BJ (cell line): Measurements from ENCODE around the gene NAPG. TPM values are rescaled to one million over a fixed set of nuclear protein-coding genes. Genes with fewer than 3 reads are reported as not detected.
A peak's percentile ranks its signal among the peaks of the same experiment; 100 is the strongest.
"Not testable (repeated sequence)": the region's sequence is repeated elsewhere in the genome, so short reads cannot be mapped to it uniquely, and the experiment has no call there.

Source experiments
- CTCF ChIA-PET: fragments of 350-600 bp; formaldehyde crosslinking; extraction: SDS; loops from one replicate; lab custom pipeline; 2021; ENCODE audit warnings: antibody characterized with exemption, inconsistent platforms; lab: Yijun Ruan, JAX
- POLR2A ChIA-PET: fragments of 300-600 bp; sonication (Branson Sonifier 250); formaldehyde crosslinking; extraction: SDS; loops from one replicate; lab custom pipeline; 2021; ENCODE audit warnings: antibody characterized with exemption; lab: Charles Lee
- DNase-seq: peaks from one replicate; pipeline ENCODE4 v3.0.0-alpha.2; 2011; ENCODE audit warnings: low read depth
- H3K27me3 ChIP-seq: 2 replicates; pipeline ENCODE4 v1.6.0; 2011; ENCODE audit warnings: low read length; ENCODE audit not compliant: control insufficient read depth, insufficient read depth
- H3K36me3 ChIP-seq: 2 replicates; pipeline ENCODE4 v1.5.1; 2011; ENCODE audit warnings: low read length; ENCODE audit not compliant: control insufficient read depth, insufficient read depth
- H3K4me3 ChIP-seq: 2 replicates; pipeline ENCODE4 v1.5.1; 2011; ENCODE audit warnings: low read depth, mild to moderate bottlenecking, control low read depth, low read length
- polyA plus RNA-seq: library from polyadenylated mRNA; depleted of rRNA; stranded (reverse); fragments of >200 nt; gene quantifications from 2 replicates; pipeline ENCODE4 v1.2.3, GENCODE V29; 2011
- TF ChIP-seq, protein P1 (sequence below): IDR thresholded peaks from 2 replicates; pipeline ENCODE4 v1.5.1; 2011; ENCODE audit warnings: low read depth, mild to moderate bottlenecking, control low read depth, inconsistent platforms, low read length, moderate library complexity; ENCODE audit not compliant: insufficient read depth

NAPG gene
- polyA plus RNA-seq, 1 experiment = 15.4 TPM

DNA sequence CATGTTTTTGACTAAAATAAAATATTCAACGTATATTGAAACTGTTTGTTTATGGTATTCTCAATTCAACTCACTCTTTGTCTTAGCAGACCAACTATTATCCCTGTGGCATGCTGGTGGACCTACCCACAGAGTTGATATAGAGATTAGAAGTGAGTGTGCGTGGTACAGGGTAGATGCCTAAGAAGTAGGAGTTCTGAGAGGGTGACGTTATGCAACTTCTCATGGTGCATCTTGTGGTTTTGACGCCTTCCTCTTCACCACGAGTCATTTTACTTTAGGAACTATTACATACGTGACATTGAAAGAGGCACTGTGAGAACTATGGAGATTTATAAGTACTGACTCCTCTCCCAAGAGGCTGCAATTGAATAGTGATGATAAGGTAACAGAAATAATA is 26.6 kb upstream of the NAPG start:
- ChIA-PET CTCF (interaction anchor here (1.3 kb wide), 1 partner anchor 16 kb away, joined by 4 read pairs; no protein-coding TSS in a partner anchor), POLR2A (no interaction called here)
- H3K36me3 ChIP-seq = no peaks in the 10 kb centered on the region
- DNase-seq = no peak
- TF ChIP-seq, protein P1, sequence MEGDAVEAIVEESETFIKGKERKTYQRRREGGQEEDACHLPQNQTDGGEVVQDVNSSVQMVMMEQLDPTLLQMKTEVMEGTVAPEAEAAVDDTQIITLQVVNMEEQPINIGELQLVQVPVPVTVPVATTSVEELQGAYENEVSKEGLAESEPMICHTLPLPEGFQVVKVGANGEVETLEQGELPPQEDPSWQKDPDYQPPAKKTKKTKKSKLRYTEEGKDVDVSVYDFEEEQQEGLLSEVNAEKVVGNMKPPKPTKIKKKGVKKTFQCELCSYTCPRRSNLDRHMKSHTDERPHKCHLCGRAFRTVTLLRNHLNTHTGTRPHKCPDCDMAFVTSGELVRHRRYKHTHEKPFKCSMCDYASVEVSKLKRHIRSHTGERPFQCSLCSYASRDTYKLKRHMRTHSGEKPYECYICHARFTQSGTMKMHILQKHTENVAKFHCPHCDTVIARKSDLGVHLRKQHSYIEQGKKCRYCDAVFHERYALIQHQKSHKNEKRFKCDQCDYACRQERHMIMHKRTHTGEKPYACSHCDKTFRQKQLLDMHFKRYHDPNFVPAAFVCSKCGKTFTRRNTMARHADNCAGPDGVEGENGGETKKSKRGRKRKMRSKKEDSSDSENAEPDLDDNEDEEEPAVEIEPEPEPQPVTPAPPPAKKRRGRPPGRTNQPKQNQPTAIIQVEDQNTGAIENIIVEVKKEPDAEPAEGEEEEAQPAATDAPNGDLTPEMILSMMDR = no peak
- no peak overlapping the region for H3K4me3 ChIP-seq
- no peaks in the 10 kb centered on the region; the same call in 1 of the 2 replicates for H3K27me3 ChIP-seq

DNA sequence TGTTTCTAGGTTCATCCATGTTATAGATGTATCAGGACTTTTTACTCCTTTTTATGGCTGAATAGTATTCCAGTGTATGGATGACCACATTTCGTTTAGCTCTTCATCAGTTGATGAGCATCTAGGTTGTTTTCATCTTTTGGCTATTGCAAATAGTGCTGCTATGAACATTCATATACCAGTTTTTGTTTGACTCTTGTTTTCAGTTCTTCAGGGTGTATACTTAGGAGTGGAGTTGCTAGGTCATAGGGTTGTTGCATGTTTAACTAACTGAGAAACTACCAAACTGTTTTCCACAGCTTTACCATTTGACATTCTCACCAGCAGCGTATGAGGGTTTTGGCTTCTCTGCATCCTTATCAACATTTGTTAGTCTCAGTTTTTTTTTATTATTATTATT is 25.8 kb upstream of the NAPG start:
- CTCF ChIA-PET = no interaction called here
- TF ChIP-seq, protein P1 = no peak
- no peak for DNase-seq

DNA sequence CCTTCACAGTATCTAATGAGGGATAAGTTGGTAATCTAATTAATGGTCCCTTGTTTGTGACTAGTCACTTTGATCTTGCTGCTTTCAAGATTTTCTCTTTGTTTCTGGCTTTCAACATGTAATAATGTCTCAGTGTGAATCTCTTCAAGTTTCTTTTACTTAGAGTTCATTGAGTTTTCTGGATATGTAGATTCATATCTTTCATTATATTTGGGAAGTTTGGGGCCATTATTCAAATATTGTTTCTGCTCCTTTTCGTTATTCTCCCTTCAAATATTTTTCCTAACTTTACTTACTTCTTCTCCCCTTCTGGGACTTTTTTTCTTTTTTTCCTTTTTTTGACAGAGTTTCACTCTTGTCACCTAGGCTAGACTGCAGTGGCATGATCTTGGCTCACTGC is 21.1 kb upstream of the NAPG start:
- CTCF ChIA-PET = no interaction called here
- TF ChIP-seq, protein P1 = no peak
- no peaks in the 10 kb centered on the region; the same call in 1 of the 2 replicates for H3K27me3 ChIP-seq
- DNase-seq = no peak
- POLR2A ChIA-PET = no interaction called here
- no peak overlapping the region for H3K4me3 ChIP-seq
- no peaks in the 10 kb centered on the region for H3K36me3 ChIP-seq

More for the DNA sequence above, 25.8 kb upstream of the NAPG start:
- Histone ChIP-seq H3K4me3 (no peak overlapping the region), H3K36me3 (no peaks in the 10 kb centered on the region), H3K27me3 (no peaks in the 10 kb centered on the region; the same call in 1 of the 2 replicates)
- POLR2A ChIA-PET = no interaction called here

DNA sequence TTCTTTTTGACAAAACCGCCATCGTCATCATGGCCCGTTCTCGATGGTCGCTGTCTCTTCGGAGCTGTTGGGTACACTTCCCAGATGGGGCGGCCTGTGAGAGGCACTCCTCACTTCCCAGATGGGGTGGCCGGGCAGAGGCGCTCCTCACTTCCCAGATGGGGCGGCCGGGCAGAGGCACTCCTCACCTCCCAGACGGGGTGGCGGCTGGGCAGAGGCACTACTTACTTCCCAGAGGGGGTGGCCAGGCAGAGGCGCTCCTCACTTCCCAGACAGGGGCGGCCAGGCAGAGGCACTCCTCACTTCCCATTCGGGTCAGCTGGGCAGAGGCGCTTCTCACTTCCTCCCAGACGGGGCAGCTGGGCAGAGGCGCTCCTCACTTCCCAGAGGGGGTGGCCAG is 19.9 kb upstream of the NAPG start:
- POLR2A ChIA-PET, H3K36me3 ChIP-seq, H3K27me3 ChIP-seq, H3K4me3 ChIP-seq, CTCF ChIA-PET, DNase-seq: not testable (repeated sequence)

DNA sequence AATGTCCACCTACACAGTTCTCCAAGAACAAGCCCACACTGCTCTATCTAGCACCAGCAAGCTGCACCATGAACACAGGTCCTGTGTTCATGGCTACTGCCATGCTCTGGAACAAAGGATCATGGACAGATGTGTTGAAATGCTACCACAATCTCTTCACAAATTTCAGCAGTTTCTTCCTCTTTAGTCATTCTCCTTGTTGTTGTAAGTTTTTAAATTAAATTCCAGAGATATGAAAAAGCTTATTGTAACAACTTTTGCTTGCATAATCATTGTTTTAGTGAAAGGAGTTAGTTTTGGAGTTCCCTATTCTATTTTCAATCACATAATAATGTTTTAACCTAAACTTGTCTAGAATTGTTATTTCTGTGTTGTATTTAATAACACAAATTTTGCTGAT is 17.2 kb upstream of the NAPG start:
- ChIA-PET CTCF (no interaction called here), POLR2A (interaction anchor here (0.7 kb wide), 1 partner anchor 11 kb away, joined by 3 read pairs; no protein-coding TSS in a partner anchor)
- H3K4me3 ChIP-seq = no peak overlapping the region
- H3K36me3 ChIP-seq = no peaks in the 10 kb centered on the region
- DNase-seq = no peak
- H3K27me3 ChIP-seq = peaks cover 2% of the 10 kb centered on the region; the same call in 1 of the 2 replicates
- TF ChIP-seq, protein P1 = no peak

DNA sequence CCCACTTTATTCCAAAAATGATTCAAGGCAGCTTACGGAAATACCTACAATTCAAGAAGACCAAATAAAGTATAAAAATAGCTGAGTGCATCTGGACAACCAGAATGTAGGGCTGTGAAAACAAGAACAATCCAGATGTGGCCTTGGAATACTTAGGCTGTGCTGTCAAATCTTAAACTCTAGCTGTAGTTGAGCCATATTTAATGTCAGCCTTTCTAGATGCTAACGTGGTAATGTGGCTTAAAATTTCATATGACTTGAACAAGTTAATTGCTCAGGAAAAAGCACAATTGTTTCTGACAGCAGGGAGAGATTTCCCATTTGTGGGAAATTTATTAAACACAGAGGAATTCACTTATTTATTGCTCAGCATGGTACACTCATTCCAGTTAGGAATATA is 14.6 kb upstream of the NAPG start:
- CTCF ChIA-PET = interaction anchor here (0.8 to 1.0 kb wide), 2 partner anchors 8 kb away, joined by 3 read pairs; no protein-coding TSS in a partner anchor
- H3K4me3 ChIP-seq = no peak overlapping the region
- peak; percentile 55 for DNase-seq
- peaks cover 2% of the 10 kb centered on the region; the same call in 1 of the 2 replicates for H3K27me3 ChIP-seq
- no peaks in the 10 kb centered on the region for H3K36me3 ChIP-seq
- POLR2A ChIA-PET = no interaction called here
- TF ChIP-seq, protein P1 = no peak
